Upper lobe of right lung (tissue), 1 donor: ENCODE measurements around the gene COX20. TPM values are rescaled to one million over a fixed set of nuclear protein-coding genes. Genes with fewer than 3 reads are reported as not detected.

Experiments used
- ATAC-seq: fragments of 200-7000 bp; cut with Tn5 transposase; one replicate; pipeline ENCODE4 v1.9.1; 2020; ENCODE audit warnings: mild to moderate bottlenecking, moderate library complexity
- DNase-seq: peaks from one replicate; pipeline ENCODE4 v3.0.0-alpha.2; 2020
- H3K27ac ChIP-seq: fragments of 200-600 bp; one replicate; pipeline ENCODE4 v1.8.0; 2022
- H3K27me3 ChIP-seq: fragments of 200-600 bp; one replicate; pipeline ENCODE4 v1.8.0; 2022; ENCODE audit warnings: mild to moderate bottlenecking
- H3K36me3 ChIP-seq: fragments of 200-600 bp; one replicate; pipeline ENCODE4 v1.8.0; 2022
- H3K4me1 ChIP-seq: fragments of 200-600 bp; one replicate; pipeline ENCODE4 v1.8.0; 2022
- H3K4me3 ChIP-seq: fragments of 200-600 bp; one replicate; pipeline ENCODE4 v1.8.0; 2022; ENCODE audit warnings: mild to moderate bottlenecking
- H3K9me3 ChIP-seq: fragments of 200-600 bp; one replicate; pipeline ENCODE4 v1.8.0; 2022
- intact Hi-C: fragments of 100-400 bp; cut with DNase I; formaldehyde crosslinking; loops from one replicate; pipeline ENCODE4 v1.11.0; 2022
- total RNA-seq: library from RNA; stranded (reverse); fragmentation: NEBNext Ultra II Directional; extraction: Animal tissue kit (Norgen Biotek cat#: 25700); gene quantifications from one replicate; pipeline ENCODE4 v1.2.1, GENCODE V29; 2021
- TF ChIP-seq, protein P1 (sequence below): fragments of 200-600 bp; IDR thresholded peaks from one replicate; pipeline ENCODE4 v1.8.0; 2022; ENCODE audit warnings: antibody characterized with exemption
- donor health status: DM: no; HTN: yes; CAD: no; lungs with severe emphysema.

The COX20 gene
- total RNA-seq, 1 donor from 2014 or later: 25.0 TPM

DNA sequence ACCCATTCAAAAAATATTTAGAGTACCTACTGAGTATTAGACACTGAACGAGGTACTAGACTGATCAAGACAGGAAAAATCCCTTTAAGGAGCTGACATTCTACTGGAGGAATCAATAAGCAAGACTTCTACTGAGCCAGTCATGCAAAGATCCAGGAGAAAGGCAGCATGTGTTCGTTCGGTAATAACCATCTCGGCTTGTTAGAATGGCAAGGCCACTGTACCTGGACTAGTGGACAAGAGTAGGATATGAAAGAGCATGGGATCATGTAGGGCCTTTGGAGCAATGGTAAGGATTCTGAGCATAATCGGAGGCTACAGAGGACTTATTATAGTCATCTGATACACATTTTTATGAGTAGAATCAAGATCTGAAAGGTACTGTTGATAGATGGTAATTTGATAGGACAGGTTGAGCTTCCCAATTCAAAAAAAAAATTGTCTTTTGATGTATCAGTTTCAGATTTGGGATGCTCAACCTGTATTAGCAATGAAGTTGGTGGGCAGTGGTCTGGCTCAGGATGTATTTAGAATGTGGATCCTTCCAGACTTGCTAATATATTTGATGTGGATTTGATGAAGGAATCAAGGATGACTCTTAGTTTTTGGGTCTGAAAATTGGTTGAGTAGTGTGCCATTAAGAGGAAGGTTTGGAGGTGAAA, 2.3 kb downstream of the COX20 start:
- ATAC-seq (no peak), DNase-seq (no peak)
- Histone ChIP-seq H3K4me3 (no peak overlapping the region), H3K9me3 (no peaks in the 10 kb centered on the region), H3K27ac (no peak overlapping the region), H3K27me3 (no peaks in the 10 kb centered on the region), H3K4me1 (peaks cover 38% of the 10 kb centered on the region), H3K36me3 (peaks cover 35% of the 10 kb centered on the region)
- TF ChIP-seq, protein P1, sequence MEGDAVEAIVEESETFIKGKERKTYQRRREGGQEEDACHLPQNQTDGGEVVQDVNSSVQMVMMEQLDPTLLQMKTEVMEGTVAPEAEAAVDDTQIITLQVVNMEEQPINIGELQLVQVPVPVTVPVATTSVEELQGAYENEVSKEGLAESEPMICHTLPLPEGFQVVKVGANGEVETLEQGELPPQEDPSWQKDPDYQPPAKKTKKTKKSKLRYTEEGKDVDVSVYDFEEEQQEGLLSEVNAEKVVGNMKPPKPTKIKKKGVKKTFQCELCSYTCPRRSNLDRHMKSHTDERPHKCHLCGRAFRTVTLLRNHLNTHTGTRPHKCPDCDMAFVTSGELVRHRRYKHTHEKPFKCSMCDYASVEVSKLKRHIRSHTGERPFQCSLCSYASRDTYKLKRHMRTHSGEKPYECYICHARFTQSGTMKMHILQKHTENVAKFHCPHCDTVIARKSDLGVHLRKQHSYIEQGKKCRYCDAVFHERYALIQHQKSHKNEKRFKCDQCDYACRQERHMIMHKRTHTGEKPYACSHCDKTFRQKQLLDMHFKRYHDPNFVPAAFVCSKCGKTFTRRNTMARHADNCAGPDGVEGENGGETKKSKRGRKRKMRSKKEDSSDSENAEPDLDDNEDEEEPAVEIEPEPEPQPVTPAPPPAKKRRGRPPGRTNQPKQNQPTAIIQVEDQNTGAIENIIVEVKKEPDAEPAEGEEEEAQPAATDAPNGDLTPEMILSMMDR: no peak
- intact Hi-C loops: no loop called here

DNA sequence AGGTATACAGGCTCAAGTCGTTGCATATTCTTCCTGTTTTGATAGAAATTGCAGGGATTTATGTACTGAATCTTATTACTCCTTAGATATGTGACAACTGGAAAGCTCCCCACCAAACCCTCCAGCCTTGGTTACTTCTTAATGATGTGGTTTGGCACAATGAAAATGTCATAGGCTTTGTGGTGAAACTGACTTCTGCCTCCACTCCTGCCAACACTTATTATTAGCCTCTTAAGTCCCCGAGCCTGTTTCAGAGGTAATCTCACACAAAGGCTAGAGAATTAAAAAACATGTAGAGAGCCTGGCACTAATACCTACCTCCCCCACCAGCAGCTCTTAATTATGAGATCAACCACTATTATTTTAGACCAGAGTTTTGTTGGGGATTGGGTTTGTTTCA, 4.2 kb downstream of the COX20 start:
- TF ChIP-seq, protein P1: no peak
- Histone ChIP-seq H3K27ac (no peak overlapping the region), H3K4me3 (no peak overlapping the region), H3K27me3 (no peaks in the 10 kb centered on the region), H3K36me3 (peaks cover 54% of the 10 kb centered on the region), H3K9me3 (no peaks in the 10 kb centered on the region), H3K4me1 (peaks cover 35% of the 10 kb centered on the region)
- no peak for DNase-seq
- intact Hi-C loops: no loop called here
- no peak for ATAC-seq

DNA sequence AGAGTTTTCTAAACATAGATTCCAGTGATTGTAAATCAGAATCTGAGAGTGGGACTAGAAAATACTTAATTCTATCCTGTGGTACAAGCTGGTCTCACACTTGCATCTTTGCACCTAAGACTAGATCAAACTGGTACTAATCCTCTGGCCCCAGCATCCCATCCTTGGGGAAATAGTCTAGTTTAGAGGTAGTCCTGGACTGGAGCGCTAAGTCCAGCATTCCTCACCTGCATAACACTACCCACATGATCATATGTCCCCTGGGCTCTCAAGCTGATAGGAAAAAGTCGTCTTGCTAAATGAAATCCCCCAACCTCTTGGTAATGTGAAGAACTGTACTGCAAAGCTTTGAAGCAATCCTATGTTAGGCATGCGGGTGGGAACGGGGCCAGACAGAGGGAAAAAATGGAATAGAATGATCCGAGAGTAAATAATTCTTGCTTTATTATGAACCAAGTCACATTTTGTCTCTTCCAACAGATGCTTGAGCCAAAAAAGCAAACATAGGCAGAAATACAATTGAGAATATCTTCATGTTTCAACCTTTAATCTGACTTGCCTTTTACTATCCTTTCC, 4.8 kb downstream of the COX20 start:
- DNase-seq (no peak), ATAC-seq (no peak)
- Histone ChIP-seq H3K27ac (peak overlapping the region; percentile 18), H3K9me3 (no peaks in the 10 kb centered on the region), H3K27me3 (no peaks in the 10 kb centered on the region), H3K36me3 (peaks cover 61% of the 10 kb centered on the region), H3K4me3 (no peak overlapping the region), H3K4me1 (peaks cover 35% of the 10 kb centered on the region)
- TF ChIP-seq, protein P1: no peak
- intact Hi-C loops: no loop called here

DNA sequence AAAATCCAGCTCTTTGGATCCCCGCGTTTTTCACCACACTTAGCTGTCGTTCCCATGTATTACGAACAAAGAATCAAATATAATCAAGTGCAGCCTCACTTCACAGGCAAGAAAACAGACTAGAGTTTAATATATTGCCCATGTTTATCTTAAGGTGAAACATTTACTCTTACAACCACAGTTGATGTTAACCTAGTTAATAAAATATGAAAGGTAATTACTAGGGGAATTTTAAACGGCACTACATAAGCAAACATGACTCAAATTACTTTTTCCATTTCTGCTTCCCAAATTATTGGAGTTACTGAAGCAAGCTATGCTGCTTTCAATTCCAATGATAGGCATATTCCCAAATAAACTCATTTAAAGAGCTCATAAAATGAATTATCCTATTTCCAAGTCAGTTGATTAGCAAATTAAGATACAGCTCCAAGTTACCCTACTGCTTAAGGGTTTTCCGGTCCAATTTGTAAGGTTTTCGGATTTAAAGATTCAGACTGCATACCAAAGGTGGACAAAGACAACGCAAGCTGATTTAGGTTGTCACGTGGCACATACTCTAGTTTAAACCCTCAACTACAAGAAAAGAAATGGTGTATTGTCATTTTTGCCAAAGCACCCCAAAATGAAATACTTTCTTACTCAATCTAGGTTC, 5.9 kb downstream of the COX20 start:
- H3K27me3 ChIP-seq: no peaks in the 10 kb centered on the region
- peaks cover 72% of the 10 kb centered on the region for H3K36me3 ChIP-seq
- intact Hi-C loops: no loop called here
- no peak overlapping the region for H3K27ac ChIP-seq
- TF ChIP-seq, protein P1: no peak
- no peak for ATAC-seq
- no peak overlapping the region for H3K4me3 ChIP-seq
- H3K9me3 ChIP-seq: no peaks in the 10 kb centered on the region
- peaks cover 34% of the 10 kb centered on the region for H3K4me1 ChIP-seq
- no peak for DNase-seq

DNA sequence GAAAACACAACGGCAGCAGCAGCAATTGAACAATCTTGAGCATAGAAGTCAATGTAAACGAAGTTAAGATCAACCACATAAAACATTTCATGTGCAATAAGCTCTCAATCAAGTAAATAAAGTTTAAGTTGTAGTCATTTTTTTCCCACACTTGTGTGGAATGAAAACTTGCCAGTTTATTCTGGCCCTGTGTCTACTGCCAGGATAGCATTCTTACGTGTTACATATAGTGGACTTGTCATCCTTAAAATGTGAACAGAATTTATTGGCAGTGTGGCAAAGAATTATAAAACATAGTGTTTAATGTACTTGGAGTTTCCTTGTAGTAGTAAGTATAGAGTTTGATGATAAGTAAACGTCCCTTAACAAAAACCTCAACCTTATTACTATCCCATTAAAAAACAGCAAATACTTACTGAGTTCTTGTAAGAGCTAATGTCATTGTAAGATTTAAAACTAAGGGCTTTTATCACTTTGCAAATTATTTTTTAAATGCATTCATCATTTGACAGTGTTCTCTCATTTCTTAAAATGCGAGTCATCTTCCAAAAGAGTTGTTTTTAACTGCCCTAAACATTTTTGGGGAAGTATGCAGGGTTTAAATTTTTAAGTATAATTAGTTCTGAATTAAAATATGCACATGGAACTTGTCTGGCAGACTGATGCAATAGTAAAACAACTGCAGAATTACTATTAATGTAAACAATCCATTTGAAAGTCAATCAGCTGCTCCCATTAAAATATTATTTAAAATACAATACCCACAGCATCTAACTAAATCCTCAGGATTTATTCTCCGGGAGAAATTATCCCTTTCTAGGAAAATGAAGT, 7.9 kb downstream of the COX20 start:
- DNase-seq (no peak), ATAC-seq (no peak)
- peaks cover 28% of the 10 kb centered on the region for H3K4me1 ChIP-seq
- H3K4me3 ChIP-seq: no peak overlapping the region
- H3K27ac ChIP-seq: no peak overlapping the region
- TF ChIP-seq, protein P1: no peak
- no peaks in the 10 kb centered on the region for H3K9me3 ChIP-seq
- H3K27me3 ChIP-seq: no peaks in the 10 kb centered on the region
- H3K36me3 ChIP-seq: peaks cover 86% of the 10 kb centered on the region
- intact Hi-C loops: no loop called here
